Measurements from ENCODE around the gene WDFY2.

The WDFY2 gene

GRCh38 chr13:51770681-51771417, 186.6 kb downstream of the WDFY2 start:
- no peak for DNase-seq (ENCODE audit: low read depth in 2 of 2)

- no peak for DNase-seq (ENCODE audit: low read depth in 2 of 2)
These were observed 187.3 kb downstream of the WDFY2 start for GRCh38 chr13:51771418-51772104.

- DNase-seq (ENCODE audit: low read depth in 2 of 2): no peak
These were observed 187.8 kb downstream of the WDFY2 start for GRCh38 chr13:51772105-51772455.

- DNase-seq (ENCODE audit: low read depth in 2 of 2): no peak
These were observed 188.5 kb downstream of the WDFY2 start for GRCh38 chr13:51772781-51773180.

- DNase-seq (ENCODE audit: low read depth in 2 of 2): no peak
These were observed 189.3 kb downstream of the WDFY2 start for GRCh38 chr13:51773515-51773914.

GRCh38 chr13:51776179-51776578, 191.9 kb downstream of the WDFY2 start:
- DNase-seq (ENCODE audit: low read depth in 2 of 2): no peak

- no peak for DNase-seq (ENCODE audit: low read depth in 2 of 2)
These were observed 193.7 kb downstream of the WDFY2 start for GRCh38 chr13:51777921-51778320.

- DNase-seq (ENCODE audit: low read depth in 2 of 2): no peak
These were observed 194.1 kb downstream of the WDFY2 start for GRCh38 chr13:51778392-51778791.

- DNase-seq (ENCODE audit: low read depth in 2 of 2): no peak
These were observed 195.8 kb downstream of the WDFY2 start for GRCh38 chr13:51780099-51780498.

GRCh38 chr13:51781246-51782022, 197.2 kb downstream of the WDFY2 start:
- DNase-seq (ENCODE audit: low read depth in 2 of 2): no peak

- no peak for DNase-seq (ENCODE audit: low read depth in 2 of 2)
These were observed 197.9 kb downstream of the WDFY2 start for GRCh38 chr13:51782026-51782710.

GRCh38 chr13:51783428-51784094, 199.3 kb downstream of the WDFY2 start:
- DNase-seq (ENCODE audit: low read depth in 2 of 2): no peak

- DNase-seq (ENCODE audit: low read depth in 2 of 2): no peak
These were observed 199.8 kb downstream of the WDFY2 start for GRCh38 chr13:51784097-51784496.

- no peak for DNase-seq (ENCODE audit: low read depth in 2 of 2)
These were observed 201.6 kb downstream of the WDFY2 start for GRCh38 chr13:51785712-51786424.

GRCh38 chr13:51786425-51787265, 202.4 kb downstream of the WDFY2 start:
- DNase-seq (ENCODE audit: low read depth in 2 of 2): no peak

GRCh38 chr13:51793570-51794271, 209.5 kb downstream of the WDFY2 start:
- DNase-seq (ENCODE audit: low read depth in 2 of 2): no peak

- no peak for DNase-seq (ENCODE audit: low read depth in 2 of 2)
These were observed 210.7 kb downstream of the WDFY2 start for GRCh38 chr13:51794964-51795363.

- no peak for DNase-seq (ENCODE audit: low read depth in 2 of 2)
These were observed 211.2 kb downstream of the WDFY2 start for GRCh38 chr13:51795419-51795818.

GRCh38 chr13:51796546-51796945, 212.3 kb downstream of the WDFY2 start:
- DNase-seq (ENCODE audit: low read depth in 2 of 2): no peak
